Gastrocnemius medialis (tissue), 4 donors: ENCODE data around the gene DNAJC5G.

Source experiments
- CTCF ChIP-seq, 5 experiments: fragments of 450-650 bp in 3 of 5; fragments of 200-600 bp in 2 of 5; sonication (generic) in 2 of 5; IDR thresholded peaks in 4 of 5; conservative IDR thresholded peaks in 1 of 5; 1 replicate in 4 of 5; 2 replicates in 1 of 5; pipeline ENCODE4 v1.5.1; 2016 to 2019; ENCODE audit warnings: antibody characterized with exemption in 5 of 5, mild to moderate bottlenecking in 3 of 5, moderate library complexity in 3 of 5
- POLR2A ChIP-seq, 2 donors: fragments of 450-650 bp; IDR thresholded peaks; one replicate each; pipeline ENCODE4 v1.6.1; 2017; ENCODE audit warnings: antibody characterized with exemption in 2 of 2, mild to moderate bottlenecking in 2 of 2, moderate library complexity in 2 of 2

DNA sequence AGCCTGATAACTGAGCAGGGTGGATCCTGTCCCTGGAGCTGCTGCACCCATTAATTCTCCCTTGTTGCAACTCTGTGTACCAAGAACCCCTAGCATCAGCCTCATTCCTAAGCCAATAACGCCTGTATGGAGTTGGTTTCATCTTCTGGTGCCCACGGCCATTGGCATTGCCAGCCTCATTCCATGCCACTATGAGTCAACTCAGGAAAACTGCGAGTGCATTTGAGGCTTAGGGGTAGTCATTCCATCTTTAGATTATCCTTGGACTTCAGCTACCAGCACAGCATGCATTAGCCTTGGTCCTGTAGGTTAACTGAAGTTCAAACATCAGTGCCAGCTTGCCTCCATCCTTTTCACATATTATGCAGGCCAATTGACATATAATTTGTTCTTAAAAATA lies 5.6 kb downstream of the DNAJC5G start:
- TF ChIP-seq POLR2A (IDR thresholded peaks at IDR 0.05) (no peak), CTCF (IDR thresholded peaks at IDR 0.05 in 4 of 5, conservative IDR thresholded peaks at IDR 0.05 in 1 of 5) (no peak)
